Measurements from ENCODE around the gene CDK11B.

The CDK11B gene

GRCh38 chr1:1627261-1627828 lies 31.5 kb downstream of the CDK11B start:
- DNase-seq (ENCODE audit: low spot score) = no peak

GRCh38 chr1:1626207-1627141 lies 32.3 kb downstream of the CDK11B start:
- DNase-seq (ENCODE audit: low spot score) = no peak

- no peak for DNase-seq (ENCODE audit: low spot score)
Observed at GRCh38 chr1:1625824-1626206, 33.0 kb downstream of the CDK11B start.

- no peak for DNase-seq (ENCODE audit: low spot score)
Observed at GRCh38 chr1:1625404-1625775, 33.4 kb downstream of the CDK11B start.

- DNase-seq (ENCODE audit: low spot score) = no peak
Observed at GRCh38 chr1:1624443-1625403, 34.1 kb downstream of the CDK11B start.

- DNase-seq (ENCODE audit: low spot score) = no peak
Observed at GRCh38 chr1:1623631-1624442, 35.0 kb downstream of the CDK11B start.

GRCh38 chr1:1623181-1623630 lies 35.6 kb downstream of the CDK11B start:
- DNase-seq (ENCODE audit: low spot score) = no peak

GRCh38 chr1:1622788-1623094 lies 36.1 kb downstream of the CDK11B start:
- no peak for DNase-seq (ENCODE audit: low spot score)

GRCh38 chr1:1622010-1622787 lies 36.6 kb downstream of the CDK11B start:
- DNase-seq (ENCODE audit: low spot score) = no peak

GRCh38 chr1:1621173-1622009 lies 37.4 kb downstream of the CDK11B start:
- no peak for DNase-seq (ENCODE audit: low spot score)

- no peak for DNase-seq (ENCODE audit: low spot score)
Observed at GRCh38 chr1:1620433-1621139, 38.2 kb downstream of the CDK11B start.

- no peak for DNase-seq (ENCODE audit: low spot score)
Observed at GRCh38 chr1:1619917-1620361, 38.9 kb downstream of the CDK11B start.

GRCh38 chr1:1618396-1619068 lies 40.3 kb downstream of the CDK11B start:
- no peak for DNase-seq (ENCODE audit: low spot score)

- no peak for DNase-seq (ENCODE audit: low spot score)
Observed at GRCh38 chr1:1617925-1618324, 40.9 kb downstream of the CDK11B start.

- no peak for DNase-seq (ENCODE audit: low spot score)
Observed at GRCh38 chr1:1617516-1617915, 41.3 kb downstream of the CDK11B start.

GRCh38 chr1:1616838-1617237 lies 42.0 kb downstream of the CDK11B start:
- DNase-seq (ENCODE audit: low spot score) = no peak

GRCh38 chr1:1616045-1616790 lies 42.6 kb downstream of the CDK11B start:
- no peak for DNase-seq (ENCODE audit: low spot score)

Measured in putamen (tissue), 1 donor.